Measurements from ENCODE around the gene TANGO6.

TANGO6 gene

GRCh38 chr16:69064124-69064763 lies 220.9 kb downstream of the TANGO6 start:
- Histone ChIP-seq H3K4me3 (ENCODE audit: insufficient read depth, low read depth, low read length, poor library complexity, severe bottlenecking) (no peak overlapping the region), H3K4me1 (ENCODE audit: control insufficient read depth, insufficient read depth, low read length, poor library complexity, severe bottlenecking) (no peaks in the 10 kb centered on the region), H3K27ac (ENCODE audit: insufficient read depth, low read length, poor library complexity, severe bottlenecking) (no peak overlapping the region), H3K27me3 (replicated peaks; ENCODE audit: control insufficient read depth, insufficient read depth, low read length, poor library complexity, severe bottlenecking) (no peaks in the 10 kb centered on the region), H3K9me3 (ENCODE audit: control insufficient read depth, low read length) (no peaks in the 10 kb centered on the region), H3K36me3 (ENCODE audit: control insufficient read depth, insufficient read depth, low read length) (no peaks in the 10 kb centered on the region)
- no peak for DNase-seq

GRCh38 chr16:69064764-69065313 lies 221.5 kb downstream of the TANGO6 start:
- no peak for DNase-seq
- Histone ChIP-seq H3K27ac (ENCODE audit: insufficient read depth, low read length, poor library complexity, severe bottlenecking) (no peak overlapping the region), H3K9me3 (ENCODE audit: control insufficient read depth, low read length) (no peaks in the 10 kb centered on the region), H3K4me3 (ENCODE audit: insufficient read depth, low read depth, low read length, poor library complexity, severe bottlenecking) (no peak overlapping the region), H3K4me1 (ENCODE audit: control insufficient read depth, insufficient read depth, low read length, poor library complexity, severe bottlenecking) (no peaks in the 10 kb centered on the region), H3K27me3 (replicated peaks; ENCODE audit: control insufficient read depth, insufficient read depth, low read length, poor library complexity, severe bottlenecking) (no peaks in the 10 kb centered on the region), H3K36me3 (ENCODE audit: control insufficient read depth, insufficient read depth, low read length) (no peaks in the 10 kb centered on the region)

DNA sequence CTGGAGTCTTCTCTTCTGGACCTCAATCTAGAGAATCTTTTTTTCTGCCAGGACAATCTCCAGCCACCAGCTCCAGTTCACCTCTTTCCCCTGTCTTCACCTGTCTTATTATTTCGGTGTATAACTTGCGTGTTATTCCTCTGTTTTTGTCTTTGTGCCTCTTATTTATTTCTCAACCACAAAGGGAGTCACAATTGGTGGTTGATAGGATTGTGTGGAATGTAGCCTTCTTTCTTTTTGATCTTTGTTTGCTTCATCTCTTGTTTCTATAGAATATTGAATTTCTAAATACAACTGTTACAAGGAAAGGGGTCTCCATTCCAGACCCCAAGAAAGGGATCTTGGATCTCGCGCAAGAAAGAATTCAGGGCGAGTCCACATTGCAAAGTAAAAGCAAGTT lies 226.2 kb downstream of the TANGO6 start:
- no peak for DNase-seq
- H3K4me3 ChIP-seq (ENCODE audit: insufficient read depth, low read depth, low read length, poor library complexity, severe bottlenecking): no peak overlapping the region
- H3K36me3 ChIP-seq (ENCODE audit: control insufficient read depth, insufficient read depth, low read length): no peaks in the 10 kb centered on the region
- H3K27ac ChIP-seq (ENCODE audit: insufficient read depth, low read length, poor library complexity, severe bottlenecking): no peak overlapping the region
- H3K4me1 ChIP-seq (ENCODE audit: control insufficient read depth, insufficient read depth, low read length, poor library complexity, severe bottlenecking): no peaks in the 10 kb centered on the region
- no peaks in the 10 kb centered on the region for H3K27me3 ChIP-seq (replicated peaks; ENCODE audit: control insufficient read depth, insufficient read depth, low read length, poor library complexity, severe bottlenecking)
- no peaks in the 10 kb centered on the region for H3K9me3 ChIP-seq (ENCODE audit: control insufficient read depth, low read length)

- H3K4me1 ChIP-seq (ENCODE audit: control insufficient read depth, insufficient read depth, low read length, poor library complexity, severe bottlenecking): no peaks in the 10 kb centered on the region
- H3K36me3 ChIP-seq (ENCODE audit: control insufficient read depth, insufficient read depth, low read length): no peaks in the 10 kb centered on the region
- H3K4me3 ChIP-seq (ENCODE audit: insufficient read depth, low read depth, low read length, poor library complexity, severe bottlenecking): no peak overlapping the region
Observed at GRCh38 chr16:69071036-69071435, 227.7 kb downstream of the TANGO6 start.

GRCh38 chr16:69072640-69072974 lies 229.3 kb downstream of the TANGO6 start:
- H3K9me3 ChIP-seq (ENCODE audit: control insufficient read depth, low read length): no peaks in the 10 kb centered on the region
- no peak overlapping the region for H3K4me3 ChIP-seq (ENCODE audit: insufficient read depth, low read depth, low read length, poor library complexity, severe bottlenecking)
- H3K36me3 ChIP-seq (ENCODE audit: control insufficient read depth, insufficient read depth, low read length): no peaks in the 10 kb centered on the region
- H3K27ac ChIP-seq (ENCODE audit: insufficient read depth, low read length, poor library complexity, severe bottlenecking): no peak overlapping the region
- DNase-seq: no peak
- no peaks in the 10 kb centered on the region for H3K27me3 ChIP-seq (replicated peaks; ENCODE audit: control insufficient read depth, insufficient read depth, low read length, poor library complexity, severe bottlenecking)
- no peaks in the 10 kb centered on the region for H3K4me1 ChIP-seq (ENCODE audit: control insufficient read depth, insufficient read depth, low read length, poor library complexity, severe bottlenecking)

More at GRCh38 chr16:69071036-69071435, 227.7 kb downstream of the TANGO6 start:
- DNase-seq: no peak
- H3K27me3 ChIP-seq (replicated peaks; ENCODE audit: control insufficient read depth, insufficient read depth, low read length, poor library complexity, severe bottlenecking): no peaks in the 10 kb centered on the region
- no peak overlapping the region for H3K27ac ChIP-seq (ENCODE audit: insufficient read depth, low read length, poor library complexity, severe bottlenecking)
- H3K9me3 ChIP-seq (ENCODE audit: control insufficient read depth, low read length): no peaks in the 10 kb centered on the region

- no peak overlapping the region for H3K27ac ChIP-seq (ENCODE audit: insufficient read depth, low read length, poor library complexity, severe bottlenecking)
- no peaks in the 10 kb centered on the region for H3K9me3 ChIP-seq (ENCODE audit: control insufficient read depth, low read length)
- no peak for DNase-seq
- no peaks in the 10 kb centered on the region for H3K36me3 ChIP-seq (ENCODE audit: control insufficient read depth, insufficient read depth, low read length)
- H3K4me3 ChIP-seq (ENCODE audit: insufficient read depth, low read depth, low read length, poor library complexity, severe bottlenecking): no peak overlapping the region
- H3K4me1 ChIP-seq (ENCODE audit: control insufficient read depth, insufficient read depth, low read length, poor library complexity, severe bottlenecking): no peaks in the 10 kb centered on the region
- H3K27me3 ChIP-seq (replicated peaks; ENCODE audit: control insufficient read depth, insufficient read depth, low read length, poor library complexity, severe bottlenecking): no peaks in the 10 kb centered on the region
Observed at GRCh38 chr16:69073181-69073702, 229.9 kb downstream of the TANGO6 start.

- H3K27ac ChIP-seq (ENCODE audit: insufficient read depth, low read length, poor library complexity, severe bottlenecking): no peak overlapping the region
- H3K27me3 ChIP-seq (replicated peaks; ENCODE audit: control insufficient read depth, insufficient read depth, low read length, poor library complexity, severe bottlenecking): no peaks in the 10 kb centered on the region
- no peak for DNase-seq
- no peaks in the 10 kb centered on the region for H3K4me1 ChIP-seq (ENCODE audit: control insufficient read depth, insufficient read depth, low read length, poor library complexity, severe bottlenecking)
- H3K9me3 ChIP-seq (ENCODE audit: control insufficient read depth, low read length): no peaks in the 10 kb centered on the region
- H3K36me3 ChIP-seq (ENCODE audit: control insufficient read depth, insufficient read depth, low read length): no peaks in the 10 kb centered on the region
- no peak overlapping the region for H3K4me3 ChIP-seq (ENCODE audit: insufficient read depth, low read depth, low read length, poor library complexity, severe bottlenecking)
Observed at GRCh38 chr16:69077251-69077650, 233.9 kb downstream of the TANGO6 start.

DNA sequence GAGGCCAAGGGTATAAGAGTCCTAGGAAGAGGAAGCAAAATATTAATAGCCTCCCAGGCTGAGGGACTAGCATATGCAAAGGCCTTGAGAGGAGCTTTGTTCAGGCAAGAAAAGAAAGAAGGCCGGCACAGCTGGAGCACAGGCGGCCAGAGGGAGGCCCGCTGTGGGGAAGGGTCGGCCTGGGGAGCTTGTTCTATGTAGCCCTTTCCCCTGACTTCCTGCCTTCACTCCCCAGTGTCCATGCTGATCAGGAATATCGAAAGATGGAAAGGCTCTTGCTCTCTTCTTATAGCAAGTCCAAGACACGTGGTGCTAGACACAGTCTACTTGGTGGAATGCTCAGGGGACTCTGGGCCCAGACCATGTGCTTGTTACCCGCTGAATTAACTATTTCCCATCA lies 234.7 kb downstream of the TANGO6 start:
- Histone ChIP-seq H3K27ac (ENCODE audit: insufficient read depth, low read length, poor library complexity, severe bottlenecking) (no peak overlapping the region), H3K4me1 (ENCODE audit: control insufficient read depth, insufficient read depth, low read length, poor library complexity, severe bottlenecking) (no peaks in the 10 kb centered on the region), H3K9me3 (ENCODE audit: control insufficient read depth, low read length) (no peaks in the 10 kb centered on the region), H3K27me3 (replicated peaks; ENCODE audit: control insufficient read depth, insufficient read depth, low read length, poor library complexity, severe bottlenecking) (no peaks in the 10 kb centered on the region), H3K36me3 (ENCODE audit: control insufficient read depth, insufficient read depth, low read length) (no peaks in the 10 kb centered on the region), H3K4me3 (ENCODE audit: insufficient read depth, low read depth, low read length, poor library complexity, severe bottlenecking) (no peak overlapping the region)
- no peak for DNase-seq

- Histone ChIP-seq H3K36me3 (ENCODE audit: control insufficient read depth, insufficient read depth, low read length) (no peaks in the 10 kb centered on the region), H3K4me1 (ENCODE audit: control insufficient read depth, insufficient read depth, low read length, poor library complexity, severe bottlenecking) (no peaks in the 10 kb centered on the region), H3K27ac (ENCODE audit: insufficient read depth, low read length, poor library complexity, severe bottlenecking) (no peak overlapping the region), H3K9me3 (ENCODE audit: control insufficient read depth, low read length) (no peaks in the 10 kb centered on the region), H3K27me3 (replicated peaks; ENCODE audit: control insufficient read depth, insufficient read depth, low read length, poor library complexity, severe bottlenecking) (no peaks in the 10 kb centered on the region), H3K4me3 (ENCODE audit: insufficient read depth, low read depth, low read length, poor library complexity, severe bottlenecking) (no peak overlapping the region)
- DNase-seq: no peak
Observed at GRCh38 chr16:69079697-69080096, 236.4 kb downstream of the TANGO6 start.

DNA sequence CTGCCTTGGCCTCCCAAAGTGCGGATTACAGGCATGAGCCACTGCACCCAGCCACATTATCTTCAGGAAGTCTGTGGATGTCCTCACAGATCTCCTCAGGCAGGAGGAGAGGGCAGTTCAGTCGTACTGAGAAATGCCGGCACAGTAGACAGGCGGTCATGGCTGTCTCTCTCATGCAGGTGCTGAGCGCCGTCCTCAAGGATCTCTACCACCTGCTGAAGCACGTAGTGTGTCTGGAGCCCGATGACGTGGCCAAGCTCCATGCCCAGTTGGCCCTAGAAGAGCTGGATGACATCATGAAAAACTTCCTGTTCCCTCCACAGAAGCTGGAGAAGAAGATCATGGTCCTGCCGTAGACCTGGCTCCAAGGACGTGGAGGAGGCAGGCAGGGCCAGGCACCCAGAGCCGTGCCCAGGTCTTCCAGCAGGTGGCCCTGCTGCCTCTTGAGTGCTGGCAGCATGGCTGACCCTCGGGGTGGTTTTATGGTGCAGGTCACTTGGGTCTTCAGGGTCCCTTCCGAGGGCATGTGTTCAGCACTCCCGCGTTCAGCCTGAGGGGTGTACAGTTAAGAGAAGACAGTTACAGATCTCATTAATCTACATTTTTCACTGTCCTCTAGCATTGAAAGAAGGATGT lies 240.1 kb downstream of the TANGO6 start:
- Histone ChIP-seq H3K27me3 (replicated peaks; ENCODE audit: control insufficient read depth, insufficient read depth, low read length, poor library complexity, severe bottlenecking) (no peaks in the 10 kb centered on the region), H3K4me1 (ENCODE audit: control insufficient read depth, insufficient read depth, low read length, poor library complexity, severe bottlenecking) (no peaks in the 10 kb centered on the region), H3K4me3 (ENCODE audit: insufficient read depth, low read depth, low read length, poor library complexity, severe bottlenecking) (no peak overlapping the region), H3K9me3 (ENCODE audit: control insufficient read depth, low read length) (no peaks in the 10 kb centered on the region), H3K27ac (ENCODE audit: insufficient read depth, low read length, poor library complexity, severe bottlenecking) (no peak overlapping the region), H3K36me3 (ENCODE audit: control insufficient read depth, insufficient read depth, low read length) (no peaks in the 10 kb centered on the region)
- DNase-seq: no peak

Data from effector memory CD4-positive, alpha-beta T cell (primary cell).